ENCODE data around the gene TRIM29. TPM values are rescaled to one million over a fixed set of nuclear protein-coding genes. Genes with fewer than 3 reads are reported as not detected.

Gene TRIM29
- total RNA-seq, 4 donors from 2014 or later = 7.8 to 33.3 (median 9.1) TPM

DNA sequence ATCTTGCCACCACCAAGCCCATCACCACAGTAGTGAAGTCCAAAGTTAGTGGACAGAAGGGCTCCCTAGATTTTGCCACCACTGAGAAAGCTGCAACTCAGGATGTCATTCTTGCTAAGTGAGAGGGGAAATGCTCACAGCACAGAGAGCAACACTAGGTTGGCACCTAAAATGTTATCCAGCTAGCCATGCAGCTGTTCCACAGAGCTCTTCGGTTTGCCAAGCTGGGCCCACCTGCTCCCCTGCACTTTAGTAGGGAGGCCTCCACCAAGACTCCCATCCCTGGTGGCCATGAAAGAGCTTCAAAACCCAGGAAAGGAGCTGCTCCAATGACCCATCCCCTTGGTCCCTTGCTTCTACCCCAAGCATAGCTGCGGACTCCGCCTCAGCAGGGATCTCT is 63.8 kb downstream of the TRIM29 start:
- H3K4me1 ChIP-seq = no peaks in the 10 kb centered on the region
- no peak overlapping the region for H3K27ac ChIP-seq
- H3K27me3 ChIP-seq = no peaks in the 10 kb centered on the region
- no peak for DNase-seq
- TF ChIP-seq POLR2A (IDR thresholded peaks at IDR 0.05) = no peak
- TF ChIP-seq, protein P1, sequence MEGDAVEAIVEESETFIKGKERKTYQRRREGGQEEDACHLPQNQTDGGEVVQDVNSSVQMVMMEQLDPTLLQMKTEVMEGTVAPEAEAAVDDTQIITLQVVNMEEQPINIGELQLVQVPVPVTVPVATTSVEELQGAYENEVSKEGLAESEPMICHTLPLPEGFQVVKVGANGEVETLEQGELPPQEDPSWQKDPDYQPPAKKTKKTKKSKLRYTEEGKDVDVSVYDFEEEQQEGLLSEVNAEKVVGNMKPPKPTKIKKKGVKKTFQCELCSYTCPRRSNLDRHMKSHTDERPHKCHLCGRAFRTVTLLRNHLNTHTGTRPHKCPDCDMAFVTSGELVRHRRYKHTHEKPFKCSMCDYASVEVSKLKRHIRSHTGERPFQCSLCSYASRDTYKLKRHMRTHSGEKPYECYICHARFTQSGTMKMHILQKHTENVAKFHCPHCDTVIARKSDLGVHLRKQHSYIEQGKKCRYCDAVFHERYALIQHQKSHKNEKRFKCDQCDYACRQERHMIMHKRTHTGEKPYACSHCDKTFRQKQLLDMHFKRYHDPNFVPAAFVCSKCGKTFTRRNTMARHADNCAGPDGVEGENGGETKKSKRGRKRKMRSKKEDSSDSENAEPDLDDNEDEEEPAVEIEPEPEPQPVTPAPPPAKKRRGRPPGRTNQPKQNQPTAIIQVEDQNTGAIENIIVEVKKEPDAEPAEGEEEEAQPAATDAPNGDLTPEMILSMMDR (IDR thresholded peaks at IDR 0.05) = no peak
- H3K36me3 ChIP-seq = no peaks in the 10 kb centered on the region
- no peak overlapping the region for H3K4me3 ChIP-seq
- no peaks in the 10 kb centered on the region for H3K9me3 ChIP-seq

DNA sequence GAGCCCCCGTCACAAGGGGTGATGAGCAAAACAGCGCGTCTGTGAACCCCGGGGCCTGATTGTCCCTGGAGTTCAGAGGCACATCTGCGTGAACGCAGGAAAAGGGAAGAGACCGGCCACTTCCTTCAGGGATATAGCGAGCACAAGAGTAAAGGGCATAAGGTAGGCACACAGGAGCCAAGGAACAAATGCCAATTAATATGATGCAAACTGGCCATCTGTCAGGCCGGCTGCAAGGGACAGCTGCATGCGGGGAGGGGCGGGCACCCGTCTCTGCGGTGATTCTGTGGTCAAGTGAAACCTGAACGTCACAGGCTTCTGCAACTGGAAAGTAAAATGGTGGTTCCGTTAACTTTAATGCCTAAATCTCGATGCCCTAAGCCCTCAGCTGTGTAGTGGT is 64.7 kb downstream of the TRIM29 start:
- Histone ChIP-seq H3K27me3 (no peaks in the 10 kb centered on the region), H3K36me3 (no peaks in the 10 kb centered on the region)
- TF ChIP-seq POLR2A (IDR thresholded peaks at IDR 0.05) = no peak
- TF ChIP-seq, protein P1 (IDR thresholded peaks at IDR 0.05) = no peak

GRCh38 chr11:120068114-120068573 is 69.8 kb downstream of the TRIM29 start:
- no peak overlapping the region for H3K27ac ChIP-seq
- H3K27me3 ChIP-seq = no peaks in the 10 kb centered on the region
- H3K36me3 ChIP-seq = no peaks in the 10 kb centered on the region
- no peak for TF ChIP-seq POLR2A (IDR thresholded peaks at IDR 0.05)
- TF ChIP-seq, protein P1 (IDR thresholded peaks at IDR 0.05) = no peak
- H3K9me3 ChIP-seq = no peaks in the 10 kb centered on the region
- DNase-seq = peak in 1 of 3 donors; percentile 19
- H3K4me3 ChIP-seq = no peak overlapping the region
- H3K4me1 ChIP-seq = no peaks in the 10 kb centered on the region

More for the DNA sequence above, 64.7 kb downstream of the TRIM29 start:
- Histone ChIP-seq H3K4me3 (no peak overlapping the region), H3K27ac (no peak overlapping the region), H3K4me1 (no peaks in the 10 kb centered on the region), H3K9me3 (no peaks in the 10 kb centered on the region)
- DNase-seq = no peak

DNA sequence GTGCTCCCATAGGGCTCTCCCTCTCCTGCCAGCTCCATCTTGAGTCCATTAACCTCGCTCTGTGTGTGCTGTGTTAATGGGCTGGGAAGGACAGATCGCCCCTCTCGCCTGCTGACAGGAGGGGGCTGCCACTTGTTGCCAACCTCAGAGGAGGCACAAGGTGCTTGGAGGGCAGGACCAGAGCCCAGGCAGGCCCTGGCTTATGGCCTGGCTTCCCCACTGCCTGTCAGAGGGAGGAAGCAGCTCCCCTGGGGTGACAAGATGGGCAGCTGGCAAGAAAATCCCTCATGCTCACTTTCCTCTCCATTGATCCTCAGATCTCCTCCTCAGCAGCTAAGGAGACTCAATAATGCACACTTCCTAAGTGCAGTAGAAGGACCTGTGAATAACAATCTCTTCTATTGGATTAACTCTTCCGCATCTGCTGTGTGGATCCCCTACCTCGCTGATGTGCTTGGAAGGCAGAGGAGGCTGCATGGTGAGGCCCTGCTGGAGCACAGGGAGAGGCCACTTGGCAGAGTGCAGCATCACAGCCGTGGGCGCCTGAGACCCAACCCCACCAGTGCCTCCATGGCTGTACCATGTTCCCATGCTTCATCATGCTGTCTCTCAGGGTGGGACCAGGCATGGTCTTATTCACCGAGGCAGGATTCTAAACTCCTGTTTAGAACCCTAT is 70.3 kb downstream of the TRIM29 start:
- TF ChIP-seq POLR2A (IDR thresholded peaks at IDR 0.05) = no peak
- TF ChIP-seq, protein P1 (IDR thresholded peaks at IDR 0.05) = no peak
- DNase-seq = peak in 1 of 3 donors; percentile 22
- no peaks in the 10 kb centered on the region for H3K36me3 ChIP-seq

GRCh38 chr11:120066738-120067437 is 71.0 kb downstream of the TRIM29 start:
- no peaks in the 10 kb centered on the region for H3K9me3 ChIP-seq
- no peaks in the 10 kb centered on the region for H3K36me3 ChIP-seq
- no peak for TF ChIP-seq POLR2A (IDR thresholded peaks at IDR 0.05)
- TF ChIP-seq, protein P1 (IDR thresholded peaks at IDR 0.05) = no peak
- H3K27me3 ChIP-seq = no peaks in the 10 kb centered on the region
- DNase-seq = no peak
- no peak overlapping the region for H3K4me3 ChIP-seq
- no peaks in the 10 kb centered on the region for H3K4me1 ChIP-seq
- H3K27ac ChIP-seq = no peak overlapping the region

More for the DNA sequence above, 70.3 kb downstream of the TRIM29 start:
- H3K9me3 ChIP-seq = no peaks in the 10 kb centered on the region
- H3K27ac ChIP-seq = no peak overlapping the region
- no peak overlapping the region for H3K4me3 ChIP-seq
- no peaks in the 10 kb centered on the region for H3K4me1 ChIP-seq
- H3K27me3 ChIP-seq = no peaks in the 10 kb centered on the region
